ENCODE results near the gene XNDC1N. TPM values are rescaled to one million over a fixed set of nuclear protein-coding genes. Genes with fewer than 3 reads are reported as not detected.
A peak's percentile ranks its signal among the peaks of the same experiment; 100 is the strongest.

The XNDC1N gene
- total and polyA plus RNA-seq, 2 of the 13 experiments (the other 11 are each of a cell fraction or from before 2014, with no cell fraction given), result 3.4 to 7.5 TPM

- TF ChIP-seq SNAPC4 (CRISPR knock-in tag; IDR thresholded peaks at IDR 0.05) (no peak), MBD4 (IDR thresholded peaks at IDR 0.05; ENCODE audit: borderline replicate concordance, low read length) (no peak), ZBTB3 (CRISPR knock-in tag; IDR thresholded peaks at IDR 0.05; ENCODE audit: borderline replicate concordance, low read depth) (no peak), ZNF646 (CRISPR knock-in tag; IDR thresholded peaks at IDR 0.05) (no peak), DR1 (CRISPR knock-in tag; IDR thresholded peaks at IDR 0.05) (0 out of 2 replicates have a peak, but pooled peaks have one; percentile 35), MIER3 (CRISPR knock-in tag; IDR thresholded peaks at IDR 0.05; ENCODE audit: borderline replicate concordance) (no peak), PAX8 (CRISPR knock-in tag; IDR thresholded peaks at IDR 0.05; ENCODE audit: borderline replicate concordance) (no peak), PRDM4 (CRISPR knock-in tag; IDR thresholded peaks at IDR 0.05; ENCODE audit: borderline replicate concordance) (no peak), ZNF839 (CRISPR knock-in tag; IDR thresholded peaks at IDR 0.05; ENCODE audit: borderline replicate concordance) (peak; percentile 100; the same call in 1 of the 2 replicates), KDM4B (CRISPR knock-in tag; IDR thresholded peaks at IDR 0.05) (peak; percentile 64), ZNF432 (CRISPR knock-in tag; IDR thresholded peaks at IDR 0.05; ENCODE audit: borderline replicate concordance) (no peak), JARID2 (CRISPR knock-in tag; IDR thresholded peaks at IDR 0.05; ENCODE audit: insufficient replicate concordance) (no peak), ZNF10 (CRISPR knock-in tag; IDR thresholded peaks at IDR 0.05; ENCODE audit: borderline replicate concordance, low read depth) (no peak), ZNF576 (CRISPR knock-in tag; IDR thresholded peaks at IDR 0.05) (no peak)
Measured at GRCh38 chr11:71928737-71929443, 496 bp upstream of the XNDC1N start, which contains the start of gene RNF121 (continued).
